HG03442 (cell line): ENCODE measurements around the gene SLC9A9.
A peak's percentile ranks its signal among the peaks of the same experiment; 100 is the strongest.
"Not testable (repeated sequence)": the region's sequence is repeated elsewhere in the genome, so short reads cannot be mapped to it uniquely, and the experiment has no call there.

Source experiments
- ATAC-seq: cut with Tn5 transposase; IDR thresholded peaks from one replicate; pipeline ENCODE4 v1.9.1; 2021; ENCODE audit warnings: mild to moderate bottlenecking, moderate library complexity; ENCODE audit not compliant: unreplicated experiment

SLC9A9 gene

GRCh38 chr3:143810953-143811265 is 37.4 kb downstream of the SLC9A9 start:
- ATAC-seq: peak; percentile 37

DNA sequence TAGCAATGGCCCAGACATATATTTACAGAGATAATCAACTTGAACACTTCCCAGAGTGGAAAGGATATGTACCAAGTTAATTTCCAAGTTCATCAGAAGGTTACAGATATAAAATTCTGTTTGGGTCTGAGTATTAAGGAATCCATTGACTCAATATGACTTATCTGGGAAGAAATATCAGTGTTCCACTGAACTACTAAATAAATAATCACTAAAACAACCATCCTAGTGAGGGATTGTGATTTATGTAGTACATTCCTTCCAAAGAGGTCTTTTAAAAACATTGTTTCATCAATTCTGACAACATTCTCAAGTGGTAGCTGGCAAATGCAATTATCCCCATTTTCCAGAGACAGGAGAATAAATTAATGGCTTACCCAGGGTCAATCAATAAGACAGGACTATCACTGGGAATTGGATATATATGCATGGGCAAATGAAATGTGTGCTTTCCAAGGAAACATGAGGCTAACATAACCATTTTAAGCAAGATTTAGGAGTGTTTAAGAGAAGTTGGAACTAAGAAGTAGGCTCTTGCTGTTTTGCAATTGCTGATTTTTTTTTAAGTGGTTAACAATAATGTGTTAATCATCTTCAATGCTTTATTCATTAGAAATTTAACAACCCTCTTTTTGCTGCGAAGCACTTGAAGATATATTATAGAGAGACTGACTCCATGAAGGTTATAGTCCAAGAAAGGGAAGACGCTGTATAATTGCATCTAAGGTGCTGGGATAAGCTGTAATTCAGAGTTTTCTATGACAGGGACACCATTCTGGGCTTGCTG is 37.9 kb downstream of the SLC9A9 start:
- ATAC-seq: no peak

DNA sequence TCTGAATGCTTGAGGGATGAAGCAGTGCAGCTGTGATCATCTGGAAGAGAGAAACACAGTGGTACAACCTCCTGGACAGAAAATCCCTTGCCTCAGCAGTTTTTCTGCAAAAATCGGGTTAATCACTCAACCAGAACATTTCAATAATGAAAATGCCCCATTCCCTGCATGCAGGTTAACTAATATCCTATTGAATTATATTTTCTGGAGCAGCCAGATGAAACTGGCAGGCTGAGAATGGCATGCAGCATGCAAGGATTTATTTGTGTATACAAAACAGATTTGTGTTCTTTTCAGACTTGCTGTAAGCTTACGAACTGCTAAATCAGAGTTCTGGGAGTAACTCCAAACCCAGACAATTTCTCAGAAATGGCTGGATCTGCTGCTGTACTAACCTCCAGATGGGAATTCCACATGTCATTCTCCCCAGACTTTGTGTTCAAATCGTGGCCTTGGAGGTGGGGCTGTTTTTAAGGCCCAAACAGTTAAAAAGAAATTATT is 39.1 kb downstream of the SLC9A9 start:
- no peak for ATAC-seq

- no peak for ATAC-seq
Measured at GRCh38 chr3:143808030-143808429, 40.2 kb downstream of the SLC9A9 start.

GRCh38 chr3:143806038-143806437 is 42.2 kb downstream of the SLC9A9 start:
- ATAC-seq: no peak

DNA sequence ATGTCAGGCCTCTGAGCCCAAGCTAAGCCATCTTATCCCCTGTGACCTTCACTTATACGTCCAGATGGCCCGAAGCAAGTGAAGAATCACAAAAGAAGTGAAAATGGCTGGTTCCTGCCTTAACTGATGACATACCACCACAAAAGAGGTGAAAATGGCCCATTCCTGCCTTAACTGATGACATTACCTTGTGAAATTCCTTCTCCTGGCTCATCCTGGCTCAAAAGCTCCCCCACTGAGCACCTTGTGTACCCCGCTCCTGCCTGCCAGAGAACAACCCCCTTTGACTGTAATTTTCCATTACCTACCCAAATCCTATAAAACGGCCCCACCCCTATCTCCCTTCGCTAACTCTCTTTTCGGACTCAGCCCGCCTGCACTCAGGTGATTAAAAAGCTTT is 42.8 kb downstream of the SLC9A9 start:
- ATAC-seq: not testable (repeated sequence)

- ATAC-seq: not testable (repeated sequence)
Measured at GRCh38 chr3:143801046-143801445, 47.2 kb downstream of the SLC9A9 start.

DNA sequence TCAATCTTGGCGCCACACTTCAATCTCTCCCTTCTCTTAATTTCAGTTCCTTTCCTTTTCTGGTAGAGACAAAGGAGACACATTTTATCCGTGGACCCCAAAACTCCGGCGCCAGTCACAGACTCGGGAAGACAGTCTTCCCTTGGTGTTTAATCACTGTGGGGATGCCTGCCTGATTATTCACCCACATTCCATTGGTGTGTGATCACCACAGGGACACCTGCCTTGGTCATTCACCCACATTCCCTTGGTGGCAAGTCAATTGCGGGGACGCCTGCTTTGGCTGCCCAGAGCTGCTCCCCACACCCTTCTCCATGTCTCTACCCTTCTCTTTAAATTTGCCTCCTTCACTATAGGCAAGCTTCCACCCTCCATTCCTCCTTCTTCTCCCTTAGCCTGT is 50.1 kb downstream of the SLC9A9 start:
- not testable (repeated sequence) for ATAC-seq

- no peak for ATAC-seq
Measured at GRCh38 chr3:143795874-143796273, 52.4 kb downstream of the SLC9A9 start.

- ATAC-seq: no peak
Measured at GRCh38 chr3:143794793-143795462, 53.3 kb downstream of the SLC9A9 start.

GRCh38 chr3:143793971-143794370 is 54.3 kb downstream of the SLC9A9 start:
- no peak for ATAC-seq

DNA sequence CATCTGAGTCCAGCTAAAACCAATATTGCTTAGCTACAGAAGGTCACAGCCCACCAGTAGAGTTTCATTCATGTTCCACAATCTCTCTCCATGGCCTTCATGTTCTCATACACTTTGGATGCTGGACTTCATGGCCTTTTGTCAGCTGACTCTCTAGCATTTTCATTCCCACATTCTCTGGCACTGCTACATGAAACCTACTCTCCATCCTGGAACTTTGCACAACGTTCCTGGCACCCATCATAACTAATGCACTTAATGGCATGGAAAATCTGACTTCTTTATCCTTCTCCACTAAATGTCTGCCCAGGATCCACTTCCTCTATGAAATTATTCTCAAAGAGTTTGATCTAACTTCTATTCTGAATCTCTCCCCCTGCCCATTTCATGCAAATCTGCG is 56.9 kb downstream of the SLC9A9 start:
- ATAC-seq: no peak

DNA sequence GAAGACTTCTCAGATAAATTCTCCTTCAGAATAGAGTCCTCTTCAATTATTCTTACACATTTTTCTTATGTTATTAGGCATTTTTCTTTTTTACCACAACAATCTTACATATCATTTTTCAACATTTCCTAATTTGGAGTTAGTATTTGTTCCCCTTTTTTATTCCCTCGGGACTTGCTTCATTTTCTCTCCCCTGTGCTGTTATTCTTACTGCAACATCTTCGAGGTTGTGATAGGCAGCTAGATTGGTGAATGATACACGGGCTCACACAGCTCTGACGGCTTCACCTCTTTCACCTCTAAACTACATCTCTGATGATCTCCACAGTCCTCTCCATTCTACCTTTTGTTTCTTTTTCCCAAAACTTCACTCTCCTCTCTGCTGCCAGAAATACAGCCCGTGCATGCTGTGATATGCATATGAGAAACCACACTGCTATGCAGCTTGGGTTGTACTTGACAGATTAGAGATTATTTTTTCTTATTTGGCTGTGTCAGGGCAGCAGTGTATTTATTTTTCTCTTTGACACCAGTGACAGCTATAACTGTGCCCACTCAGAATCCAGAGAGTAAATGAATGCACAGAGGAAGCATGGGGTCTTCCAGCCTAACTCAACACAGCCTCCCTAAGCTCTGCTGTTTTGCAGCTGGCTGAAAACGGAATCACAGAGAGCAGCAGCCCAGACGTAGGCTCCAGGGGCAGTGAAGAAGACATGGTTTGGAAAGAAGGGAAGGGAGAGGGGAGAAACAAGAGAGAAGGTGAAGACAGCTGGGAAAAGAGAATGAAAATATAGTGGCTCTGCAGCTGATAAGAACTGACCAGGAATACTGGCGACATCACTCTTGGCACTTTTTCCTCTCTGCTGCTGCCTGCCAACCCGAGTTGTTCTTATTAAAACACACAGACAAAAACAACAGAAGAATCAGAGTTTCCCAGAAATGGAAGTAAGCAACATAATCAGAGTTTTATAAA is 61.8 kb downstream of the SLC9A9 start:
- no peak for ATAC-seq

DNA sequence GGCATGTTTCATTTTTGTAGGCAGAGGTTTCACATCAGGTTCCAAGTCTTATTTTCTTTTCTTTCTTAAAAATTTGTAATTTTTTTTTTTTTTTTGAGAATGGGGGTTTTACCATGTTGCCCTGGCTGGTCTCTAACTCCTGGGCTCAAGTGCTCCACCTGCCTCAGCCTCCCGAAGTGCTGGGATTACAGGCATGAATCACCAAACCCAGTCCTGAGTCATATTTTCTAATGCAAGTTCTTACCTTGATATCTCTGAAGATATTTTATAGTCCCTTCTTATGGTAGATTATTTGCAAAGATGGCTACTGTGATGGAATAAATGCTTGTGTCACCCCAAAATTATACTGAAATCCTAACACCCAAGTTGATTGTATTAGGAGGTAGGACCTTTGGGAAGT is 63.8 kb downstream of the SLC9A9 start:
- ATAC-seq: no peak

- ATAC-seq: no peak
Measured at GRCh38 chr3:143783851-143784370, 64.4 kb downstream of the SLC9A9 start.

- ATAC-seq: peak; percentile 89
Measured at GRCh38 chr3:143775459-143775858, 72.8 kb downstream of the SLC9A9 start.

DNA sequence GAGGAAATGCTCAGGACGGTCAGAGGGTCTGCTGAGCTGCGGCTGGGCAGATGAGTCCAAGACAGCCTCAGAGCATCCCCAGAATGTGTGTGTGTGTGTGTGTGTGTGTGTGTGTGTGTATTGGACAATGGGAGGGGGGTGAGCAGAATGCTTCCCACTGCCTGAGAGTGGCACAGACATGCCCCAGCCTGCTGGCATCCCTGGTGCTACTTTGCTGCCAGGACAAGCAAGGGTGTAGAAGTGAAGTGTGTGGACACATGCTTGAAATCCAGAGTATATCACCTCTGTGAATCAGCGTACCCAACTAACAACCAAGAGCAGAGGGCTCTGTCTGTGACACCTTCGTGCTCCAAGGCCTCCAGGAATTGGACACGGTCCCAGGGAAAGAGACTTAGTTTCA is 76.3 kb downstream of the SLC9A9 start:
- ATAC-seq: no peak

DNA sequence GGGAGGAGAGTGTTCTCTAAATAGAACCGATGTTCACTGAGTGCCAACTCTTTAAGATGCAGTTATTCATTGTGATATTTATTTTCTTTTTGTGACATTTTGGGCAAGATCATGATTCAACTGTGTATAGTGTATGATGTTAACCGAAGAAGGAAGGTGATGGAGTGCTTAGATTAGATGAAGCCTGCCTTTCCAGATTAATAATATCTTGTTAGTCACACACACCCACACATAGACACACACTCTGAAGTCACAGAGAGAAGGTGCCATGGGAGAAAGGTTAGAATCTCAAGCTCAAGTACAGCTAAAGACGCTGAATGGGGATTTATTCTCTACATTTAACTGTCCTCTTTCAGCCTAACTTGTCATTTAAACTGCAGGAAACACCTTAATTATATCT is 77.0 kb downstream of the SLC9A9 start:
- ATAC-seq: no peak

DNA sequence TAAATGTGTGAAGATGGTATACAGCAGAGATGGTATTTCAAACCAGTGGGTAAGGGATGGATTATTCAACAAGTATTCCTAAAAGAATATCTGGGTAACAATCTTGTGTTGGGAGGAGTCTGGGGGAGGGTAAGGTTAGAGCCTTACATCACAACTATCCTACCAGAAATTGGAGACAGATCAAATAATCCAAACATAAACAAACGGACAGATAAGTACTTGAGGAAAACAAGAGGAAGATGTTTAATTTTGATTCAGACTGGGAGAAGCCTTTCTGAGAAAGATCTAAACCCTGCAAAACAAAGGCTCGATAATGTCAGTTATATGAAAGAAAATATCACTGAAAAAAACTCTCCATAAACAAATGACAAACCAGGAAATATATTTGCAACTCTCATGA is 77.9 kb downstream of the SLC9A9 start:
- no peak for ATAC-seq

DNA sequence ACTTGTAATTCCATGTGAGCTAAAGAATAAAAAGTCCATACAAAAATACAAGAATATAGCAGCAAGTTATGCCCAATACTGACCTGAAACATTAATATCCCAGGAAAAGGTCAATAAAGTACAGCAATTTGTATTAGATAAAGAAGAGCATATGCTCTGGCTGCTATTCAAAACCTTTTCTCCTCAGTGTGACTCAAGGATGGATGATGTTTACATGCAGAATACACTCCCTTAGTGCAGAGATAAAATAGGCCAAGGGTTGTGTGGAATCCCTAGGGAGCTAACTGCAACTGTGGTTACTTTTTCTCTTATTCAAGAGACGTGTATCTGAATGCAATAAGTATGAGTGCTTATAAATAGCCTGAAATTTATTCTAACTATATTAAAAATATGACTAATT is 78.7 kb downstream of the SLC9A9 start:
- ATAC-seq: no peak

DNA sequence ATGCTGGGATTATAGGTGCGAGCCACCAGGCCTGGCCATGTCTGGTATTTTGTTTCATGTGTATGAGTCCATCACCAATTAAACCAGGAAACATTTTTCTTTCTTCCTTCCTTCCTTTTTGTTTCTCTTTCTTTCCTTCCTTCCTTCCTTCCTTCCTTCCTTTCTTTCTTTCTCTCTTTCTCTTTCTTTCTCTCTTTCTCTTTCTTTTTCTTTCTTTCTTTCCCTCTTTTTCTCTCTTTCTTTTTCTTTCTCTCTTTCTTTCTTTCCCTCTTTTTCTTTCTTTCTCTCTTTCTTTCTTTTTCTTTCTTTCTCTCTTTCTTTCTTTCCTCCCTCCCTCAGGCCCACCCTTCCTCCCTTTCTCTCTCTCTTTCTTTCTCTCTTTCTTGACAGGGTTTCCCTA is 83.4 kb downstream of the SLC9A9 start:
- no peak for ATAC-seq
